ENCODE data around the gene METTL2A.
"Not testable (repeated sequence)": the region's sequence is repeated elsewhere in the genome, so short reads cannot be mapped to it uniquely, and the experiment has no call there.

GRCh38 chr17:62479639-62480258, 56.1 kb downstream of the METTL2A start:
- TF ChIP-seq POLR2AphosphoS5 (IDR thresholded peaks at IDR 0.05); EP300 (IDR thresholded peaks at IDR 0.05; ENCODE audit: low read depth); POLR2A (IDR thresholded peaks at IDR 0.05); CTCF (IDR thresholded peaks at IDR 0.05): not testable (repeated sequence)

All from transverse colon (tissue), 4 donors.